ENCODE results near the gene PCSK2.

PCSK2 gene

DNA sequence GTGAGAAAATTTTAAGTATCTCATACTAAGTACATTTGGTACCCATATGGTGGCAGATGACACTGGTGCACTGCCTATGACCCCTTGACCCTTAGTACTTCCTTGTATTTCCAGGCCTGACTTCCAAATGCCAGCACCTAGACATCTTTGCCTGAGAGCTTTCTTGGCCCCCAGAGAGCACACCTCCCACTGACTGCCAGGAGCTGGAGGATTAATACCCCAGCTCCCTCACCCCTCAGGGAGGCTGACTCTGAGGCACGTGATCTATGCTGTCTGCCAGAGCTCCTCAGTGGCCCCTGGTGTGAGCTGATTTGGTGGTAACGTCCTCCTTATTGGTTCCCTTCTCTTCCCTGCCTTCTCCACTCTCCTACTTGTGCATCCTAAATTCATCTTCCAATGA lies 266.3 kb downstream of the PCSK2 start:
- TF ChIP-seq EZH2phosphoT487 (IDR thresholded peaks at IDR 0.05; ENCODE audit: borderline replicate concordance, low read length), result no peak
- TF ChIP-seq, protein P1, sequence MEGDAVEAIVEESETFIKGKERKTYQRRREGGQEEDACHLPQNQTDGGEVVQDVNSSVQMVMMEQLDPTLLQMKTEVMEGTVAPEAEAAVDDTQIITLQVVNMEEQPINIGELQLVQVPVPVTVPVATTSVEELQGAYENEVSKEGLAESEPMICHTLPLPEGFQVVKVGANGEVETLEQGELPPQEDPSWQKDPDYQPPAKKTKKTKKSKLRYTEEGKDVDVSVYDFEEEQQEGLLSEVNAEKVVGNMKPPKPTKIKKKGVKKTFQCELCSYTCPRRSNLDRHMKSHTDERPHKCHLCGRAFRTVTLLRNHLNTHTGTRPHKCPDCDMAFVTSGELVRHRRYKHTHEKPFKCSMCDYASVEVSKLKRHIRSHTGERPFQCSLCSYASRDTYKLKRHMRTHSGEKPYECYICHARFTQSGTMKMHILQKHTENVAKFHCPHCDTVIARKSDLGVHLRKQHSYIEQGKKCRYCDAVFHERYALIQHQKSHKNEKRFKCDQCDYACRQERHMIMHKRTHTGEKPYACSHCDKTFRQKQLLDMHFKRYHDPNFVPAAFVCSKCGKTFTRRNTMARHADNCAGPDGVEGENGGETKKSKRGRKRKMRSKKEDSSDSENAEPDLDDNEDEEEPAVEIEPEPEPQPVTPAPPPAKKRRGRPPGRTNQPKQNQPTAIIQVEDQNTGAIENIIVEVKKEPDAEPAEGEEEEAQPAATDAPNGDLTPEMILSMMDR (IDR thresholded peaks at IDR 0.05; ENCODE audit: low read depth, low read length, poor library complexity, severe bottlenecking), result no peak
- H3K79me2 ChIP-seq (ENCODE audit: control insufficient read depth, low read length), result no peaks in the 10 kb centered on the region
- H3K27ac ChIP-seq (ENCODE audit: low read depth, low read length), result no peak overlapping the region
- no peaks in the 10 kb centered on the region for H4K20me1 ChIP-seq (ENCODE audit: control insufficient read depth, insufficient read depth, low read depth, low read length)
- no peak overlapping the region for H3K4me3 ChIP-seq (ENCODE audit: low read length)
- no peaks in the 10 kb centered on the region for H3F3A ChIP-seq (ENCODE audit: control insufficient read depth, insufficient read depth)
- H3K4me1 ChIP-seq (ENCODE audit: control insufficient read depth, low read length), result no peaks in the 10 kb centered on the region
- H3K9me3 ChIP-seq (ENCODE audit: control insufficient read depth, insufficient read depth, low read length), result no peaks in the 10 kb centered on the region
- H3K9me2 ChIP-seq (replicated peaks; ENCODE audit: control insufficient read depth, low read length), result no peaks in the 10 kb centered on the region
- H3K4me2 ChIP-seq (ENCODE audit: low read length), result no peak overlapping the region
- no peaks in the 10 kb centered on the region for H3K36me3 ChIP-seq (ENCODE audit: control insufficient read depth, low read length)
- H3K27me3 ChIP-seq (ENCODE audit: control insufficient read depth, low read length), result 0 out of 2 replicates have a peak, but pooled peaks cover 8% of the 10 kb centered on the region

DNA sequence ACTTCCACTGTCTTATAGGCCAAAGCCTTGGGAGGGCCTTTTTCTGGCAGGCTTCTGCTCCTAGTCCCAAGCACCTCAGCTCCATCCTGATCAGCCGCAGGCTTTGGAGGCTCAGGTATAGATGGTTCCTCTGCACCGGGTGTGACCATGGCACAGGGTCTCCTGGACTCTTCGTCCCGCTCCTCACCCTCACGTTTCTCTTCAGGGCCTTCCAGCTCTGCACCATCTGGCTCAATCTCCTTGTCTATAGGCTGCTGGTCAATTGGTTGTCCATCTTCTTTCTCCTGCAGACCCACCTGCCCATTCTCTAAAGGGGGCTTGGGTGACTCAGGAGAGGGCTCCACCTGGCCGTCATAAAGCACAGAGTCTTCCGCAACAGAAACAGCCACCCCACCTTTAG lies 267.4 kb downstream of the PCSK2 start:
- H3K9me2 ChIP-seq (replicated peaks; ENCODE audit: control insufficient read depth, low read length), result no peaks in the 10 kb centered on the region
- H3F3A ChIP-seq (ENCODE audit: control insufficient read depth, insufficient read depth), result no peaks in the 10 kb centered on the region
- H4K20me1 ChIP-seq (ENCODE audit: control insufficient read depth, insufficient read depth, low read depth, low read length), result no peaks in the 10 kb centered on the region
- TF ChIP-seq, protein P1 (IDR thresholded peaks at IDR 0.05; ENCODE audit: low read depth, low read length, poor library complexity, severe bottlenecking), result no peak
- TF ChIP-seq EZH2phosphoT487 (IDR thresholded peaks at IDR 0.05; ENCODE audit: borderline replicate concordance, low read length), result no peak
- H3K79me2 ChIP-seq (ENCODE audit: control insufficient read depth, low read length), result no peaks in the 10 kb centered on the region
- H3K27ac ChIP-seq (ENCODE audit: low read depth, low read length), result no peak overlapping the region
- no peaks in the 10 kb centered on the region for H3K36me3 ChIP-seq (ENCODE audit: control insufficient read depth, low read length)
- H3K9me3 ChIP-seq (ENCODE audit: control insufficient read depth, insufficient read depth, low read length), result no peaks in the 10 kb centered on the region
- H3K4me3 ChIP-seq (ENCODE audit: low read length), result no peak overlapping the region
- no peaks in the 10 kb centered on the region for H3K4me1 ChIP-seq (ENCODE audit: control insufficient read depth, low read length)
- no peak overlapping the region for H3K4me2 ChIP-seq (ENCODE audit: low read length)
- H3K27me3 ChIP-seq (ENCODE audit: control insufficient read depth, low read length), result 0 out of 2 replicates have a peak, but pooled peaks cover 8% of the 10 kb centered on the region

DNA sequence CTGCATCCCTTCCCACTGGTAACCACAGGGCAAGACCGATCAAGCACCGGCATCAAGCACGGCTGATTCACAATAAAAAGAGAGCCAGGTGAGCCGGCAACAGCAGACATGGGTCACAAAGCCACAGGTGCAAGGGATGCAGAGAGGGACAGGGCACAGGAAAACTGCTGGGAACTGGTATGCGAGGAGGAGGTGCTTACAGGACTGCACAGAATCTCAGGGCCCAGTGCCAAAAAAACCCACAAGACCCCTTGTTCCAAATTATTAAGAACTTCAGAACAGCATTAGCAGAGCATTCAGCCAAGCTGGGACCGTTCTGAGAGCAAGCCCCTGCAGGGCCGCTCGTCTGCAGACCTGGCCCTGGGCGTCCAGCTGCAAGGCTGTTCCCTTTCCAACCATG lies 269.0 kb downstream of the PCSK2 start:
- Histone ChIP-seq H3K4me1 (ENCODE audit: control insufficient read depth, low read length) (no peaks in the 10 kb centered on the region), H3K27ac (ENCODE audit: low read depth, low read length) (no peak overlapping the region), H3K4me3 (ENCODE audit: low read length) (no peak overlapping the region), H3K79me2 (ENCODE audit: control insufficient read depth, low read length) (no peaks in the 10 kb centered on the region), H3K9me2 (replicated peaks; ENCODE audit: control insufficient read depth, low read length) (no peaks in the 10 kb centered on the region), H4K20me1 (ENCODE audit: control insufficient read depth, insufficient read depth, low read depth, low read length) (no peaks in the 10 kb centered on the region), H3F3A (ENCODE audit: control insufficient read depth, insufficient read depth) (no peaks in the 10 kb centered on the region), H3K27me3 (ENCODE audit: control insufficient read depth, low read length) (0 out of 2 replicates have a peak, but pooled peaks cover 8% of the 10 kb centered on the region), H3K9me3 (ENCODE audit: control insufficient read depth, insufficient read depth, low read length) (no peaks in the 10 kb centered on the region), H3K4me2 (ENCODE audit: low read length) (no peak overlapping the region), H3K36me3 (ENCODE audit: control insufficient read depth, low read length) (no peaks in the 10 kb centered on the region)
- TF ChIP-seq EZH2phosphoT487 (IDR thresholded peaks at IDR 0.05; ENCODE audit: borderline replicate concordance, low read length), result no peak
- TF ChIP-seq, protein P1 (IDR thresholded peaks at IDR 0.05; ENCODE audit: low read depth, low read length, poor library complexity, severe bottlenecking), result no peak
